D341Med (cell line): Measurements from ENCODE around the gene CEBPA.
"Not testable (repeated sequence)": the region's sequence is repeated elsewhere in the genome, so short reads cannot be mapped to it uniquely, and the experiment has no call there.

Experiments used
- DNase-seq: peaks from one replicate; pipeline ENCODE4 v3.0.0; 2012; ENCODE audit warnings: low spot score

Gene CEBPA

GRCh38 chr19:33324628-33325027 lies 22.3 kb upstream of the CEBPA start:
- no peak for DNase-seq

GRCh38 chr19:33323093-33323820 lies 20.9 kb upstream of the CEBPA start:
- DNase-seq = no peak

GRCh38 chr19:33320636-33321035 lies 18.3 kb upstream of the CEBPA start:
- no peak for DNase-seq

GRCh38 chr19:33317991-33318390 lies 15.7 kb upstream of the CEBPA start:
- DNase-seq = not testable (repeated sequence)

GRCh38 chr19:33317517-33317916 lies 15.2 kb upstream of the CEBPA start:
- no peak for DNase-seq

GRCh38 chr19:33316541-33317264 lies 14.4 kb upstream of the CEBPA start:
- no peak for DNase-seq

GRCh38 chr19:33312808-33313207 lies 10.5 kb upstream of the CEBPA start:
- not testable (repeated sequence) for DNase-seq

- DNase-seq = no peak
Measured at GRCh38 chr19:33312065-33312464, 9.7 kb upstream of the CEBPA start.

GRCh38 chr19:33311326-33311682 lies 9.0 kb upstream of the CEBPA start:
- no peak for DNase-seq

GRCh38 chr19:33310606-33311325 lies 8.4 kb upstream of the CEBPA start:
- DNase-seq = no peak

GRCh38 chr19:33309826-33310225 lies 7.5 kb upstream of the CEBPA start:
- DNase-seq = no peak

- no peak for DNase-seq
Measured at GRCh38 chr19:33306853-33307792, 4.8 kb upstream of the CEBPA start.

- no peak for DNase-seq
Measured at GRCh38 chr19:33306191-33306590, 3.9 kb upstream of the CEBPA start.

GRCh38 chr19:33304760-33305647 lies 2.7 kb upstream of the CEBPA start:
- no peak for DNase-seq

- peak; percentile 22 for DNase-seq
Measured at GRCh38 chr19:33304371-33304759, 2.0 kb upstream of the CEBPA start.

- DNase-seq = no peak
Measured at GRCh38 chr19:33303791-33304345, 1.5 kb upstream of the CEBPA start.

- DNase-seq = peak; percentile 85
Measured at GRCh38 chr19:33302974-33303790, 848 bp upstream of the CEBPA start.

- peak; percentile 64 for DNase-seq
Measured at GRCh38 chr19:33301900-33302174, 497 bp downstream of the CEBPA start.

- DNase-seq = peak; percentile 65
Measured at GRCh38 chr19:33301144-33301899, 1.0 kb downstream of the CEBPA start.

- no peak for DNase-seq
Measured at GRCh38 chr19:33300894-33301143, 1.5 kb downstream of the CEBPA start.
